H9 (cell line): ENCODE data around the gene KCNJ16. TPM values are rescaled to one million over a fixed set of nuclear protein-coding genes. Genes with fewer than 3 reads are reported as not detected.

ENCODE experiments used
- DNase-seq: peaks from one replicate; pipeline ENCODE4 v3.0.0-alpha.2; 2017
- H2AFZ ChIP-seq: one replicate; pipeline ENCODE4 v1.6.1; 2013; ENCODE audit warnings: mild to moderate bottlenecking, low read length, control low read depth, moderate library complexity
- H2AK5ac ChIP-seq: 2 replicates; pipeline ENCODE4 v1.6.1; 2013; ENCODE audit warnings: low read length, control low read depth, mixed read lengths; ENCODE audit not compliant: insufficient read length
- H2BK120ac ChIP-seq: one replicate; pipeline ENCODE4 v1.6.1; 2013; ENCODE audit warnings: low read depth, mild to moderate bottlenecking, low read length, control low read depth, inconsistent platforms; ENCODE audit not compliant: poor library complexity, severe bottlenecking
- H2BK12ac ChIP-seq: 2 replicates; pipeline ENCODE4 v1.6.1; 2013; ENCODE audit warnings: low read length, control low read depth, mixed read lengths, low read depth; ENCODE audit not compliant: insufficient read length
- H2BK15ac ChIP-seq: 2 replicates; pipeline ENCODE4 v1.6.1; 2013; ENCODE audit warnings: low read depth, low read length, control low read depth
- H2BK20ac ChIP-seq: one replicate; pipeline ENCODE4 v1.6.1; 2013; ENCODE audit warnings: low read depth, mild to moderate bottlenecking, low read length, control low read depth, inconsistent platforms; ENCODE audit not compliant: poor library complexity, severe bottlenecking
- H2BK5ac ChIP-seq: 2 replicates; pipeline ENCODE4 v1.6.1; 2013; ENCODE audit warnings: low read length, control low read depth, mixed read lengths; ENCODE audit not compliant: insufficient read length
- H3K14ac ChIP-seq: 2 replicates; pipeline ENCODE4 v1.6.1; 2013; ENCODE audit warnings: low read length, control low read depth; ENCODE audit not compliant: insufficient read depth
- H3K18ac ChIP-seq: 2 replicates; pipeline ENCODE4 v1.6.1; 2013; ENCODE audit warnings: low read depth, mild to moderate bottlenecking, mixed read lengths, low read length, control low read depth; ENCODE audit not compliant: insufficient read length
- H3K23ac ChIP-seq: 2 replicates; pipeline ENCODE4 v1.6.1; 2013; ENCODE audit warnings: low read length, control low read depth, mixed read lengths, low read depth; ENCODE audit not compliant: insufficient read length
- H3K23me2 ChIP-seq: 2 replicates; pipeline ENCODE4 v1.6.1; 2013; ENCODE audit warnings: low read depth, mild to moderate bottlenecking, mixed read lengths, low read length, control low read depth; ENCODE audit not compliant: insufficient read length, poor library complexity, severe bottlenecking
- H3K27ac ChIP-seq: 2 replicates; pipeline ENCODE4 v1.5.1; 2013; ENCODE audit warnings: low read length, control low read depth, mixed read lengths, low read depth; ENCODE audit not compliant: insufficient read length
- H3K27me3 ChIP-seq: 2 replicates; pipeline ENCODE4 v1.6.1; 2013; ENCODE audit warnings: low read length, control low read depth, inconsistent platforms; ENCODE audit not compliant: insufficient read depth
- H3K4ac ChIP-seq: 2 replicates; pipeline ENCODE4 v1.6.1; 2013; ENCODE audit warnings: low read depth, mild to moderate bottlenecking, control low read depth, inconsistent platforms, low read length, moderate library complexity
- H3K4me1 ChIP-seq: 2 replicates; pipeline ENCODE4 v1.6.1; 2013; ENCODE audit warnings: low read length, control low read depth, inconsistent platforms; ENCODE audit not compliant: insufficient read depth
- H3K4me2 ChIP-seq: 2 replicates; pipeline ENCODE4 v1.6.1; 2013; ENCODE audit warnings: low read length, control low read depth, mixed read lengths; ENCODE audit not compliant: insufficient read length, insufficient read depth
- H3K56ac ChIP-seq: 2 replicates; pipeline ENCODE4 v1.6.1; 2013; ENCODE audit warnings: low read depth, mild to moderate bottlenecking, mixed read lengths, low read length, control low read depth; ENCODE audit not compliant: insufficient read length
- H3K79me1 ChIP-seq: 2 replicates; pipeline ENCODE4 v1.6.1; 2013; ENCODE audit warnings: low read depth, mild to moderate bottlenecking, moderate library complexity, low read length, control low read depth, inconsistent platforms; ENCODE audit not compliant: insufficient read depth, poor library complexity, severe bottlenecking
- H3K79me2 ChIP-seq: 2 replicates; pipeline ENCODE4 v1.6.1; 2013; ENCODE audit warnings: low read length, control low read depth, inconsistent platforms; ENCODE audit not compliant: insufficient read depth
- H3K9ac ChIP-seq: 2 replicates; pipeline ENCODE4 v1.6.1; 2013; ENCODE audit warnings: low read length, control low read depth, mixed read lengths; ENCODE audit not compliant: insufficient read length; ENCODE audit errors: extremely low read depth
- H3K9me3 ChIP-seq: one replicate; pipeline ENCODE4 v1.6.1; 2013; ENCODE audit warnings: low read depth, low read length, inconsistent platforms; ENCODE audit not compliant: control insufficient read depth
- H3T11ph ChIP-seq: one replicate; pipeline ENCODE4 v1.6.1; 2013; ENCODE audit warnings: mild to moderate bottlenecking, low read length, control low read depth, inconsistent platforms
- H4K20me1 ChIP-seq: one replicate; pipeline ENCODE4 v1.6.1; 2013; ENCODE audit not compliant: control insufficient read depth, insufficient read length, insufficient read depth
- H4K5ac ChIP-seq: 2 replicates; pipeline ENCODE4 v1.6.1; 2013; ENCODE audit warnings: low read depth, mild to moderate bottlenecking, mixed read lengths, low read length, control low read depth; ENCODE audit not compliant: insufficient read length
- H4K8ac ChIP-seq: replicated peaks from 2 replicates; pipeline ENCODE4 v1.6.1; 2013; ENCODE audit warnings: low read length, control low read depth, mixed read lengths, low read depth; ENCODE audit not compliant: insufficient read length
- H4K91ac ChIP-seq: 2 replicates; pipeline ENCODE4 v1.6.1; 2013; ENCODE audit warnings: low read depth, mild to moderate bottlenecking, moderate library complexity, mixed read lengths, low read length, control low read depth; ENCODE audit not compliant: insufficient read length
- H3K27ac Mint-ChIP-seq, 3 experiments: 2 replicates in 2 of 3; 3 replicates in 1 of 3; pipeline ENCODE4 v1.8.0; 2020 to 2021; ENCODE audit warnings: mixed read lengths in 3 of 3, mild to moderate bottlenecking in 1 of 3, moderate library complexity in 1 of 3
- H3K27me3 Mint-ChIP-seq: 2 replicates; pipeline ENCODE4 v1.8.0; 2021; ENCODE audit warnings: low read depth, mild to moderate bottlenecking, moderate library complexity, mixed read lengths
- H3K36me3 Mint-ChIP-seq, 3 experiments: 2 replicates in 2 of 3; 3 replicates in 1 of 3; pipeline ENCODE4 v1.8.0; 2020 to 2021; ENCODE audit warnings: low read depth in 3 of 3, mixed read lengths in 3 of 3; ENCODE audit not compliant: insufficient read depth in 1 of 3
- H3K4me1 Mint-ChIP-seq, 2 experiments: 2 replicates each; pipeline ENCODE4 v1.8.0; 2020; ENCODE audit warnings: mixed read lengths in 2 of 2
- H3K4me3 Mint-ChIP-seq, 2 experiments: 2 replicates in 1 of 2; 3 replicates in 1 of 2; pipeline ENCODE4 v1.8.0; 2020 to 2021; ENCODE audit warnings: mild to moderate bottlenecking in 2 of 2, mixed read lengths in 2 of 2, moderate library complexity in 1 of 2
- H3K9me3 Mint-ChIP-seq, 2 experiments: 2 replicates in 1 of 2; 3 replicates in 1 of 2; pipeline ENCODE4 v1.8.0; 2020; ENCODE audit warnings: mild to moderate bottlenecking in 2 of 2, mixed read lengths in 2 of 2, moderate library complexity in 1 of 2
- WGBS: extraction: QIAGEN DNeasy Blood & Tissue Kit; methylation state at CpG from one replicate; pipeline ENCODE4 v1.1.7; 2013; ENCODE audit warnings: missing lambda C conversion rate, low lambda C conversion rate, mixed read lengths; ENCODE audit not compliant: insufficient read length; ENCODE audit errors: extremely low coverage; 5-methylcytosine and 5-hydroxymethylcytosine counted together
- total RNA-seq: library from RNA; stranded (reverse); gene quantifications from 2 replicates; pipeline ENCODE4 v1.2.1, GENCODE V29; 2021
- TF ChIP-seq, protein P1 (sequence below): fragments of 200-600 bp; sonication (generic); conservative IDR thresholded peaks from 3 replicates; pipeline ENCODE4 v1.8.0; 2021; ENCODE audit warnings: antibody characterized with exemption, mild to moderate bottlenecking

The KCNJ16 gene
- total RNA-seq, 1 experiment from 2014 or later: not detected

DNA sequence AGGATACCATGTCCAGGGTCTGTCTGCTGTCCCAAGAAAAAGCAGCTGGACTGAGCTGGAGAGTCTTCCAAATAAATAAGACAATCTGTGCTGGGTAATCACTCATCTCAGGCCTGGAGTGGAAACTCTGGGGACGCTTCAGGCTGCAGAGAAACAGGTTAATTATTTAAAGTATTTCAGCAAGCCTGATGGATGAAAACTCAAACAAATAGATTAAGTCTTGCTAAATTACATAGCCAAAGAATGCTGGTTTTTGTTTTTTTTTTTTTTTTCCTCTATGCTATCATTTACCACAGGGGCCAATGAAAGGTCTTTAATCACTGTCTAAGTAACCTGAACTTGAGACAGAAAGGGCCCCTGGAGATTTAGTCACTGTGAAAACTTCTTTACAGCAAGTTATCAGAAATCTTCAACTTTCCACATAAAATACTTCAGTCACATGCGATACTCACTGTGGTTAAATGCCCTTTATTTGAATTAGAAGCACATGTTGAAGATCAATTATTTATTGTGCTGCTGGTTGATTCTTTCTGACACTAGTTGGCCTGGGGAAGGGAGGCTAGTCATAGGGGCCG, 63.4 kb downstream of the KCNJ16 start:
- WGBS: no CpG with 5 or more reads among the region's 3 CpGs

More for the DNA sequence above, 63.4 kb downstream of the KCNJ16 start:
- no peak overlapping the region for H4K8ac ChIP-seq
- H3K27me3 Mint-ChIP-seq: no peaks in the 10 kb centered on the region; the same call in 1 of the 2 replicates
- H2BK15ac ChIP-seq: no peak overlapping the region
- H2BK12ac ChIP-seq: no peak overlapping the region
- H4K5ac ChIP-seq: no peak overlapping the region
- no peak overlapping the region for H2BK120ac ChIP-seq
- H3K9me3 ChIP-seq: no peaks in the 10 kb centered on the region
- no peak overlapping the region for H3K4ac ChIP-seq
- H4K20me1 ChIP-seq: no peaks in the 10 kb centered on the region
- H3K4me2 ChIP-seq: no peak overlapping the region
- H3K56ac ChIP-seq: no peak overlapping the region
- no peak overlapping the region for H3K18ac ChIP-seq
- H2BK20ac ChIP-seq: no peak overlapping the region
- no peaks in the 10 kb centered on the region; the same call in 1 of the 2 replicates for H3K4me1 ChIP-seq
- TF ChIP-seq, protein P1, sequence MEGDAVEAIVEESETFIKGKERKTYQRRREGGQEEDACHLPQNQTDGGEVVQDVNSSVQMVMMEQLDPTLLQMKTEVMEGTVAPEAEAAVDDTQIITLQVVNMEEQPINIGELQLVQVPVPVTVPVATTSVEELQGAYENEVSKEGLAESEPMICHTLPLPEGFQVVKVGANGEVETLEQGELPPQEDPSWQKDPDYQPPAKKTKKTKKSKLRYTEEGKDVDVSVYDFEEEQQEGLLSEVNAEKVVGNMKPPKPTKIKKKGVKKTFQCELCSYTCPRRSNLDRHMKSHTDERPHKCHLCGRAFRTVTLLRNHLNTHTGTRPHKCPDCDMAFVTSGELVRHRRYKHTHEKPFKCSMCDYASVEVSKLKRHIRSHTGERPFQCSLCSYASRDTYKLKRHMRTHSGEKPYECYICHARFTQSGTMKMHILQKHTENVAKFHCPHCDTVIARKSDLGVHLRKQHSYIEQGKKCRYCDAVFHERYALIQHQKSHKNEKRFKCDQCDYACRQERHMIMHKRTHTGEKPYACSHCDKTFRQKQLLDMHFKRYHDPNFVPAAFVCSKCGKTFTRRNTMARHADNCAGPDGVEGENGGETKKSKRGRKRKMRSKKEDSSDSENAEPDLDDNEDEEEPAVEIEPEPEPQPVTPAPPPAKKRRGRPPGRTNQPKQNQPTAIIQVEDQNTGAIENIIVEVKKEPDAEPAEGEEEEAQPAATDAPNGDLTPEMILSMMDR: no peak
- no peak overlapping the region for H3K23ac ChIP-seq
- H3K79me2 ChIP-seq: no peaks in the 10 kb centered on the region
- no peak overlapping the region for H3K9ac ChIP-seq
- no peaks in the 10 kb centered on the region for H3K23me2 ChIP-seq
- H2AK5ac ChIP-seq: no peak overlapping the region
- no peak for DNase-seq
- H3K27me3 ChIP-seq: no peaks in the 10 kb centered on the region
- peaks cover 8 to 15% of the 10 kb centered on the region in 2 experiments for H3K4me1 Mint-ChIP-seq
- no peak overlapping the region for H2AFZ ChIP-seq
- no peak overlapping the region for H3K4me3 Mint-ChIP-seq
- H2BK5ac ChIP-seq: no peak overlapping the region
- H3K9me3 Mint-ChIP-seq: no peaks in the 10 kb centered on the region
- H3K79me1 ChIP-seq: no peaks in the 10 kb centered on the region
- H4K91ac ChIP-seq: no peak overlapping the region
- H3K27ac Mint-ChIP-seq: no peak overlapping the region
- no peak overlapping the region for H3T11ph ChIP-seq
- no peaks in the 10 kb centered on the region for H3K36me3 Mint-ChIP-seq
- no peak overlapping the region for H3K14ac ChIP-seq
- H3K27ac ChIP-seq: no peak overlapping the region
